Tibial nerve (tissue), 4 donors: ENCODE measurements around the gene MAFG. TPM values are rescaled to one million over a fixed set of nuclear protein-coding genes. Genes with fewer than 3 reads are reported as not detected.

Source experiments
- DNase-seq, 2 donors: peaks; one replicate each; pipeline ENCODE4 v3.0.0-alpha.2; 2019; ENCODE audit warnings: low spot score in 2 of 2
- H3K27ac ChIP-seq, 4 donors: fragments of 200-600 bp; sonication (generic) in 3 of 4; one replicate each; pipeline ENCODE4 v1.5.1; 2017 to 2019; ENCODE audit warnings: mild to moderate bottlenecking in 1 of 4
- H3K27me3 ChIP-seq, 2 donors: fragments of 200-600 bp; sonication (generic) in 1 of 2; one replicate each; pipeline versions ENCODE4 v1.5.1 to v1.6.0; 2017 to 2019
- H3K36me3 ChIP-seq, 3 donors: fragments of 200-600 bp; sonication (generic); one replicate each; pipeline ENCODE4 v1.5.1; 2018 to 2019
- H3K4me1 ChIP-seq, 4 donors: fragments of 200-600 bp; sonication (generic) in 3 of 4; one replicate each; pipeline ENCODE4 v1.5.1; 2017 to 2019
- H3K4me3 ChIP-seq, 4 donors: fragments of 200-600 bp; sonication (generic) in 3 of 4; one replicate each; pipeline ENCODE4 v1.5.1; 2017 to 2019; ENCODE audit warnings: mild to moderate bottlenecking in 1 of 4, moderate library complexity in 1 of 4
- H3K9me3 ChIP-seq, 4 donors: fragments of 200-600 bp; sonication (generic) in 3 of 4; one replicate each; pipeline ENCODE4 v1.5.1; 2017 to 2019
- CTCF ChIP-seq, 5 experiments: fragments of 200-600 bp in 3 of 5; fragments of 450-650 bp in 2 of 5; sonication (generic) in 3 of 5; IDR thresholded peaks; one replicate each; pipeline ENCODE4 v1.5.1; 2016 to 2019; ENCODE audit warnings: antibody characterized with exemption in 5 of 5, mild to moderate bottlenecking in 3 of 5, moderate library complexity in 2 of 5
- EP300 ChIP-seq, 2 donors: sonication (generic); formaldehyde crosslinking; IDR thresholded peaks; one replicate each; pipeline ENCODE4 v1.6.1; 2017; ENCODE audit warnings: antibody characterized with exemption in 2 of 2, mild to moderate bottlenecking in 1 of 2
- POLR2A ChIP-seq, 2 donors: fragments of 450-650 bp; IDR thresholded peaks; one replicate each; pipeline ENCODE4 v1.6.1; 2017; ENCODE audit warnings: antibody characterized with exemption in 2 of 2, mild to moderate bottlenecking in 2 of 2, moderate library complexity in 2 of 2
- WGBS, 2 donors: methylation state at CpG; one replicate each; pipeline ENCODE4 v1.1.5; 2018; 5-methylcytosine and 5-hydroxymethylcytosine counted together
- total RNA-seq, 4 donors: library from RNA; depleted of rRNA; stranded (reverse); fragments of >200 nt; gene quantifications; one replicate each; pipeline ENCODE4 v1.1.0, GENCODE V29; 2016

The MAFG gene
- total RNA-seq, 4 donors from 2014 or later, result 17.9 to 25.5 (median 22.5) TPM

- H3K27me3 ChIP-seq, result no peaks in the 10 kb centered on the region
- peaks cover 0 to 66% (median 44%) of the 10 kb centered on the region in 4 donors for H3K4me1 ChIP-seq
- peaks cover 0 to 14% (median 3%) of the 10 kb centered on the region in 3 donors for H3K36me3 ChIP-seq
- 1% methylated on average over 23 to 31 of the region's 46 CpGs for WGBS, 2 donors
- TF ChIP-seq EP300 (IDR thresholded peaks at IDR 0.05) (peak in 1 of 2 donors; percentile 33), POLR2A (IDR thresholded peaks at IDR 0.05) (no peak)
- H3K27ac ChIP-seq, result peak overlapping the region; percentile 87 to 95 (median 94)
- H3K4me3 ChIP-seq, result peak overlapping the region; percentile 67 to 100 (median 92)
- no peaks in the 10 kb centered on the region for H3K9me3 ChIP-seq
- peak; percentile 48 to 58 for DNase-seq
Measured at GRCh38 chr17:81926451-81927151, 934 bp downstream of the MAFG start.

GRCh38 chr17:81925860-81926450, 1.6 kb downstream of the MAFG start:
- no peak for DNase-seq
- peak overlapping the region in 3 of 4 donors; percentile 93 to 95 (median 94) for H3K27ac ChIP-seq
- no peak for TF ChIP-seq POLR2A (IDR thresholded peaks at IDR 0.05)
- no peak for TF ChIP-seq CTCF (IDR thresholded peaks at IDR 0.05)
- TF ChIP-seq EP300 (IDR thresholded peaks at IDR 0.05), result no peak
- peak overlapping the region; percentile 67 to 100 (median 92) for H3K4me3 ChIP-seq
- H3K4me1 ChIP-seq, result peaks cover 0 to 66% (median 44%) of the 10 kb centered on the region in 4 donors
- H3K9me3 ChIP-seq, result no peaks in the 10 kb centered on the region
- peaks cover 0 to 15% (median 3%) of the 10 kb centered on the region in 3 donors for H3K36me3 ChIP-seq
- H3K27me3 ChIP-seq, result no peaks in the 10 kb centered on the region
- WGBS, 2 donors, result 56 to 61% methylated on average over 10 of the region's 10 CpGs

- peak overlapping the region in 1 of 4 donors; percentile 62 for H3K27ac ChIP-seq
- 60 to 61% methylated on average over 19 to 20 of the region's 21 CpGs for WGBS, 2 donors
- H3K36me3 ChIP-seq, result peaks cover 0 to 26% (median 3%) of the 10 kb centered on the region in 3 donors
- no peaks in the 10 kb centered on the region for H3K27me3 ChIP-seq
- H3K4me3 ChIP-seq, result no peak overlapping the region
- TF ChIP-seq EP300 (IDR thresholded peaks at IDR 0.05) (no peak), POLR2A (IDR thresholded peaks at IDR 0.05) (no peak), CTCF (IDR thresholded peaks at IDR 0.05) (no peak)
- H3K9me3 ChIP-seq, result no peaks in the 10 kb centered on the region
- H3K4me1 ChIP-seq, result peaks cover 0 to 66% (median 44%) of the 10 kb centered on the region in 4 donors
- DNase-seq, result no peak
Measured at GRCh38 chr17:81924557-81925532, 2.7 kb downstream of the MAFG start.

- no peak for TF ChIP-seq CTCF (IDR thresholded peaks at IDR 0.05)
- no peak for TF ChIP-seq POLR2A (IDR thresholded peaks at IDR 0.05)
- no peak for TF ChIP-seq EP300 (IDR thresholded peaks at IDR 0.05)
- peak; percentile 36 to 46 for DNase-seq
- Histone ChIP-seq H3K4me1 (peaks cover 0 to 69% (median 40%) of the 10 kb centered on the region in 4 donors), H3K4me3 (peak overlapping the region in 2 of 4 donors; percentile 26 to 34), H3K27me3 (no peaks in the 10 kb centered on the region), H3K27ac (peak overlapping the region in 3 of 4 donors; percentile 39 to 62 (median 56)), H3K36me3 (peaks cover 0 to 36% (median 3%) of the 10 kb centered on the region in 3 donors), H3K9me3 (no peaks in the 10 kb centered on the region)
- 17 to 27% methylated on average over 25 to 28 of the region's 32 CpGs for WGBS, 2 donors
Measured at GRCh38 chr17:81923302-81924260, 4.0 kb downstream of the MAFG start.
